GM06990 (cell line): ENCODE measurements around the gene SLC13A3.

Source experiments
- DNase-seq: peaks from one replicate; pipeline ENCODE4 v3.0.0-alpha.2; 2011; ENCODE audit not compliant: insufficient read length; ENCODE audit errors: extremely low read depth
- H3K27me3 ChIP-seq: replicated peaks from 2 replicates; pipeline ENCODE4 v1.6.0; 2011; ENCODE audit warnings: low read length; ENCODE audit not compliant: control insufficient read depth, insufficient read depth
- H3K36me3 ChIP-seq: 2 replicates; pipeline ENCODE4 v1.5.1; 2011; ENCODE audit warnings: low read length; ENCODE audit not compliant: control insufficient read depth, insufficient read depth
- H3K4me3 ChIP-seq: replicated peaks from 2 replicates; pipeline ENCODE4 v1.5.1; 2011; ENCODE audit warnings: low read depth, mild to moderate bottlenecking, control low read depth, low read length
- CTCF ChIP-seq: IDR thresholded peaks from 2 replicates; pipeline ENCODE4 v1.5.1; 2011; ENCODE audit warnings: low read length, control low read depth, mild to moderate bottlenecking, inconsistent platforms; ENCODE audit not compliant: insufficient read depth, poor library complexity, severe bottlenecking

SLC13A3 gene

DNA sequence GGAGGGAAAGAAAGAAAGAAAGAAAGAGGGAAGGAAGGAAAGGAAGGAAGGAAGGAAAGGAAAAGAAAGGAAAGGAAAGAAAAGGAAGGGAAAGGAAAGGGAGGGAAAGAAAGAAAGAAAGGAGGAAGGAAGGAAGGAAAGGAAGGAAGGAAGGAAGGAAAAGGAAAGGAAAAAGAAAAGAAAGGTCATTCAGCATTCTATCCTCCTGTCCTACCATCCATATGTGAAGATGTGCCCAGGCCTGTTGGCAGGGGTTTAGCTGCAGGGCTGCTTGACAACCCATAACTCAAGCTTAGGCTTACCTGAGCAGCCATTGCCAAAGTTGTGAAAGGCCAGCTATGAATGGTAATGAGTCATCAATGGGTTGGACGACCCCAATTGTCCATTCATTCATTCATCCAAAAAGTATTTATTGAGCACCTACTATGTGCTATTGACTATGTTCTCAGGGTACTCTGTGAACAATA, 50.9 kb downstream of the SLC13A3 start:
- no peak for TF ChIP-seq CTCF
- DNase-seq: no peak

DNA sequence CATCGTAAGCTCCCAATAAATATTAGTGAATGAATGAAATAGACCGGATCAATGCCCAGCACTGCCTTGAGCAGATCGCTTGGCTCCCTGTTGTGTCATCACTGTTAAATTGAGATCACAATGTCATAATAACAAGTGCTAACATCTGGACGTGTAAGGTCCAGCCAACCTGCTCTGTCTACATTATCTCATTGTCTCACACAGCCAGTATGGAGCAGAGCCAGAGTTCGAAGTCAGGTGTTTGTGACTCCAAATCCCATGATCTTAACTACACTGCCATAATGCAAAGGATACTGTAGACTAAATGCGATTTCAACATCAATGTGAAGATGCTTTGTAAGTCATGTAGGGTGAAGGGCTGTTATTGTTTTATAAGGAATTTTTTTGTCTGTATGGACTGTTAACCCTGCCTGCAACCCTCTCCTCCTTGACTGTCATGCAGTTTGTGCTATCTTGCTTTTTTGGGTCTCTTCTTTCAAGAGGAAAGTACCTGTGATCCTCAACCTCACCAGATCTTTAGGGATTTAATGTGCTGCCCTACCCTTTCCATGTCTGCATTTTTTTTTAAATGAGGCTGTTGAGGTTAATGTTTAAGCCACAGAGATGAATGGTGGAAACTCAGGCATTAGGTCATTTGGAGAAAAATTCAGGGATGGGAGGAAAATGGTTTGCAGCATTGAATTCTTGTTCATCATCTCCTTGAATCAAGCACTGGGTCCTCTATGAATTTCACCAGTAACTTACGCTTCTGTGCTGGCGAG, 51.9 kb downstream of the SLC13A3 start:
- no peak for TF ChIP-seq CTCF
- no peaks in the 10 kb centered on the region for H3K36me3 ChIP-seq
- no peak for DNase-seq
- no peak overlapping the region for H3K4me3 ChIP-seq
- no peaks in the 10 kb centered on the region; the same call in 1 of the 2 replicates for H3K27me3 ChIP-seq

More for the DNA sequence above, 50.9 kb downstream of the SLC13A3 start:
- H3K4me3 ChIP-seq: no peak overlapping the region
- H3K27me3 ChIP-seq: no peaks in the 10 kb centered on the region; the same call in 1 of the 2 replicates
- H3K36me3 ChIP-seq: no peaks in the 10 kb centered on the region

- Histone ChIP-seq H3K4me3 (no peak overlapping the region), H3K27me3 (no peaks in the 10 kb centered on the region; the same call in none of the 2 replicates), H3K36me3 (no peaks in the 10 kb centered on the region)
- no peak for DNase-seq
- no peak for TF ChIP-seq CTCF
Observed at GRCh38 chr20:46595933-46596332, 55.3 kb downstream of the SLC13A3 start.

- Histone ChIP-seq H3K27me3 (no peaks in the 10 kb centered on the region; the same call in none of the 2 replicates), H3K4me3 (no peak overlapping the region), H3K36me3 (no peaks in the 10 kb centered on the region)
- DNase-seq: no peak
- no peak for TF ChIP-seq CTCF
Observed at GRCh38 chr20:46594725-46595124, 56.5 kb downstream of the SLC13A3 start.

DNA sequence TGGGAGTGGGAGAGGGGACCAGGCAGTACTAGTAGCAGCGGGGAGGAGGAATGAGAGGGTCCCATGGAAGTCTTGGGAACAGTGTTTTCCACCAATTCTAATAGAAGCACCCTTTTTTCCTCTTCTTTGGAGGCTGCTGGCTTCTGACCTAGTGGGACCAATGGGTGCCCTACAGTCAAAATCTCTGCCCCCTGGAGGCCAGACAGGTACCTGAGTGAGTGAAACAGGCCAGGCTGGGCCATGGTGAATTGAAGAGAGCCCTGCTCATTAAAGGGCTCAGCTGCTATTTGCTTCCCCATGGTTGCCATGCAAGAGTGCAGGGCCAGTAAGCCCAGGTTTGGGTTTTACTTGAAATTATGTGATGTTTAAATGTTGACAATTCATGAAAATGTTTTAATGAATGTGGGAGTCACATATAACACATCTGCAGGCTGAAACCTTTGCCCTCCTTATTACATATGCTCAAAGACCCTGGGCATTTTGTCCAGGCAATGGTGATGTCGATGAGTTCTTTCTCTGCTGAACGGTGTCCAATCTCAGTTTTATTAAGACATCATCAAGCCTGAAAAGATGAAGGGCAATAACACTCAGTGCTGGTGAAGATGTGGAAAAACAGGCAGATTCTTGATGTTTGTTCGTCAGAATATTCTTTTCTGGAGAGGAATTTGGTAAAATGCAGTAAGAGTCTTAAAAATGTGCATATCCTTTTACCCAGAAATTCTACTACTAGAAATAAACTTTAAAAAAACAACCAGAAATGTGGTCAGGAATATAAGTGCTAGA, 58.5 kb downstream of the SLC13A3 start:
- Histone ChIP-seq H3K36me3 (no peaks in the 10 kb centered on the region), H3K27me3 (no peaks in the 10 kb centered on the region; the same call in 1 of the 2 replicates), H3K4me3 (no peak overlapping the region)
- peak; percentile 53 for TF ChIP-seq CTCF
- no peak for DNase-seq
